ENCODE measurements around the gene KRT7.

KRT7 gene

DNA sequence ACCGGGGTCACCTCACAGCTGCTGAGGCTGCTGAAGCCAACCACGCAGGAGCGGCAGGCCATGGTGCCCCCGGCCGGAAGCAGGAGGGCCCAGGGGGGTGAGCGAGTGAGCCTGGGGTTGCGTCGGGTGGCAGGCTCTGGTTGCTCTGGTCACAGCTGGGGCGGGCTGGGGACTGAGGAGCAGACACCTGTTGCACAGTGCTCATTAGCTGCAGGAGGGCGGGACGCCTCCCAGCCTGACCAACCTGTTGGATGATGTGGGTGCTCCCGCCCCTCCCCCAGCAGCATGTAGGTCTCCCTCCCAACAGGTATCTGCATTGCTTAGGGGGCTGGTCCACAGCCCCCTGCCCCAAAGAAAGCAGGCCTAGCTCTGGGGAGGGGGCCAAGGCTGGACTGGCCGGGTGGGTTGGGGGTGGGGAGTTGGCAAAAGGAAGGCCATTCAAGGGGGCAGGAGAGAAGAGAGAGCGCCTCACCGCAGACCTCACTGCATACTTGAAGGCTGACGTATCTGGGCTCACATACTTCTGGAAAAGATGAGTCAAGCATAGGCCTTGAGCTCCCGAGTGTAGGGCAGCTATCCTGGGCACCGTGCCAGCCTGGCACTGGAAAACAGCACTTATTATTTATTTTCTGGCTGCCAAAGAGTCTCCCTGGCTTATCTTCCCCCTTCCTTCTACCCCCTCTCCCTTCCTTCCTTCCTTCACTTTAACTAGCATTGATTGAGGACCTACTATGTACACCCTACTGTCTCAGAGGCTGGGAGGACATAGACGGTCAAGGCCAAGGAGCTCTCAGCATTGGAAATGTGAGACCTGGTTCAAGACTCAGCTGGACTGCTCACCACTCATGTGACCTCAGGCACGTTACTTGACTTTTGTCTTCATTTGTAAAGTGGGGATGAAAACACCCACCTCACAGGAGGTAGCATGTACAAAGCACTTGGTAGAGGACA, 40.9 kb upstream of the KRT7 start, which contains the start of gene KRT80:
TSS of gene KRT80 (minus strand) at position 174 of the 951 bp plus-strand sequence. CDS start at position 62, 112 bp downstream.
- Histone ChIP-seq H3K4me2 (ENCODE audit: low read length) (no peak within 1 kb of the TSS), H3K9ac (ENCODE audit: low read length) (no peak within 1 kb of the TSS)

GRCh38 chr12:52193532-52193931, 39.5 kb upstream of the KRT7 start:
- no peaks in the 10 kb centered on the region for H3K4me1 ChIP-seq (ENCODE audit: low read length)
- H3K27me3 ChIP-seq (ENCODE audit: low read depth, low read length) = peaks cover 18% of the 10 kb centered on the region
- H3K79me2 ChIP-seq (ENCODE audit: low read length) = no peaks in the 10 kb centered on the region
- no peak overlapping the region for H3K4me2 ChIP-seq (ENCODE audit: low read length)
- H3K4me3 ChIP-seq (ENCODE audit: low read length) = no peak overlapping the region
- H3K9ac ChIP-seq (ENCODE audit: low read length) = no peak overlapping the region
- no peaks in the 10 kb centered on the region for H4K20me1 ChIP-seq (ENCODE audit: insufficient read depth, low read length)
- TF ChIP-seq, protein P1, sequence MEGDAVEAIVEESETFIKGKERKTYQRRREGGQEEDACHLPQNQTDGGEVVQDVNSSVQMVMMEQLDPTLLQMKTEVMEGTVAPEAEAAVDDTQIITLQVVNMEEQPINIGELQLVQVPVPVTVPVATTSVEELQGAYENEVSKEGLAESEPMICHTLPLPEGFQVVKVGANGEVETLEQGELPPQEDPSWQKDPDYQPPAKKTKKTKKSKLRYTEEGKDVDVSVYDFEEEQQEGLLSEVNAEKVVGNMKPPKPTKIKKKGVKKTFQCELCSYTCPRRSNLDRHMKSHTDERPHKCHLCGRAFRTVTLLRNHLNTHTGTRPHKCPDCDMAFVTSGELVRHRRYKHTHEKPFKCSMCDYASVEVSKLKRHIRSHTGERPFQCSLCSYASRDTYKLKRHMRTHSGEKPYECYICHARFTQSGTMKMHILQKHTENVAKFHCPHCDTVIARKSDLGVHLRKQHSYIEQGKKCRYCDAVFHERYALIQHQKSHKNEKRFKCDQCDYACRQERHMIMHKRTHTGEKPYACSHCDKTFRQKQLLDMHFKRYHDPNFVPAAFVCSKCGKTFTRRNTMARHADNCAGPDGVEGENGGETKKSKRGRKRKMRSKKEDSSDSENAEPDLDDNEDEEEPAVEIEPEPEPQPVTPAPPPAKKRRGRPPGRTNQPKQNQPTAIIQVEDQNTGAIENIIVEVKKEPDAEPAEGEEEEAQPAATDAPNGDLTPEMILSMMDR (IDR thresholded peaks at IDR 0.05; ENCODE audit: low read depth, low read length) = no peak
- no peak for TF ChIP-seq EZH2phosphoT487 (IDR thresholded peaks at IDR 0.05; ENCODE audit: low read depth)
- H2AFZ ChIP-seq (ENCODE audit: low read depth, low read length) = no peak overlapping the region
- no peaks in the 10 kb centered on the region for H3K9me3 ChIP-seq (ENCODE audit: insufficient read depth, low read length)
- H3K27ac ChIP-seq (ENCODE audit: low read length) = no peak overlapping the region
- no peaks in the 10 kb centered on the region for H3K36me3 ChIP-seq (replicated peaks; ENCODE audit: low read depth, low read length)

More for the DNA sequence above, 40.9 kb upstream of the KRT7 start, which contains the start of gene KRT80:
- H3K27me3 ChIP-seq (ENCODE audit: low read depth, low read length) = peaks cover 18% of the 10 kb centered on the region
- no peak within 1 kb of the TSS for H3K27ac ChIP-seq (ENCODE audit: low read length)
- no peaks in the 10 kb centered on the region for H3K36me3 ChIP-seq (replicated peaks; ENCODE audit: low read depth, low read length)
- no peaks in the 10 kb centered on the region for H4K20me1 ChIP-seq (ENCODE audit: insufficient read depth, low read length)
- no peak for TF ChIP-seq EZH2phosphoT487 (IDR thresholded peaks at IDR 0.05; ENCODE audit: low read depth)
- TF ChIP-seq, protein P1 (IDR thresholded peaks at IDR 0.05; ENCODE audit: low read depth, low read length) = no peak
- H3K4me3 ChIP-seq (ENCODE audit: low read length) = no peak within 1 kb of the TSS
- no peak within 1 kb of the TSS for H2AFZ ChIP-seq (ENCODE audit: low read depth, low read length)
- no peaks in the 10 kb centered on the region for H3K79me2 ChIP-seq (ENCODE audit: low read length)
- no peaks in the 10 kb centered on the region for H3K9me3 ChIP-seq (ENCODE audit: insufficient read depth, low read length)
- no peaks in the 10 kb centered on the region for H3K4me1 ChIP-seq (ENCODE audit: low read length)

GRCh38 chr12:52193991-52194390, 39.1 kb upstream of the KRT7 start:
- no peak overlapping the region for H2AFZ ChIP-seq (ENCODE audit: low read depth, low read length)
- H3K9ac ChIP-seq (ENCODE audit: low read length) = no peak overlapping the region
- no peaks in the 10 kb centered on the region for H4K20me1 ChIP-seq (ENCODE audit: insufficient read depth, low read length)
- H3K4me2 ChIP-seq (ENCODE audit: low read length) = no peak overlapping the region
- no peaks in the 10 kb centered on the region for H3K4me1 ChIP-seq (ENCODE audit: low read length)
- TF ChIP-seq, protein P1 (IDR thresholded peaks at IDR 0.05; ENCODE audit: low read depth, low read length) = no peak
- H3K9me3 ChIP-seq (ENCODE audit: insufficient read depth, low read length) = no peaks in the 10 kb centered on the region
- H3K79me2 ChIP-seq (ENCODE audit: low read length) = no peaks in the 10 kb centered on the region
- no peak overlapping the region for H3K27ac ChIP-seq (ENCODE audit: low read length)
- H3K36me3 ChIP-seq (replicated peaks; ENCODE audit: low read depth, low read length) = no peaks in the 10 kb centered on the region
- no peak overlapping the region for H3K4me3 ChIP-seq (ENCODE audit: low read length)
- peaks cover 18% of the 10 kb centered on the region for H3K27me3 ChIP-seq (ENCODE audit: low read depth, low read length)

GRCh38 chr12:52195065-52195730, 37.8 kb upstream of the KRT7 start:
- peaks cover 13% of the 10 kb centered on the region for H3K27me3 ChIP-seq (ENCODE audit: low read depth, low read length)
- H4K20me1 ChIP-seq (ENCODE audit: insufficient read depth, low read length) = no peaks in the 10 kb centered on the region
- H3K36me3 ChIP-seq (replicated peaks; ENCODE audit: low read depth, low read length) = no peaks in the 10 kb centered on the region
- no peaks in the 10 kb centered on the region for H3K79me2 ChIP-seq (ENCODE audit: low read length)
- no peak overlapping the region for H3K9ac ChIP-seq (ENCODE audit: low read length)
- H3K4me2 ChIP-seq (ENCODE audit: low read length) = no peak overlapping the region
- no peaks in the 10 kb centered on the region for H3K4me1 ChIP-seq (ENCODE audit: low read length)
- H3K4me3 ChIP-seq (ENCODE audit: low read length) = no peak overlapping the region
- H3K27ac ChIP-seq (ENCODE audit: low read length) = no peak overlapping the region
- no peak overlapping the region for H2AFZ ChIP-seq (ENCODE audit: low read depth, low read length)
- no peaks in the 10 kb centered on the region for H3K9me3 ChIP-seq (ENCODE audit: insufficient read depth, low read length)
- TF ChIP-seq, protein P1 (IDR thresholded peaks at IDR 0.05; ENCODE audit: low read depth, low read length) = no peak
- TF ChIP-seq EZH2phosphoT487 (IDR thresholded peaks at IDR 0.05; ENCODE audit: low read depth) = no peak

Data from OCI-LY3 (cell line).